Gastroesophageal sphincter (tissue), 4 donors: ENCODE data around the gene FLYWCH1. TPM values are rescaled to one million over a fixed set of nuclear protein-coding genes. Genes with fewer than 3 reads are reported as not detected.

Source experiments
- ATAC-seq: fragments of 150-250 bp; one replicate; pipeline ENCODE4 v1.9.1; 2016; ENCODE audit warnings: mild to moderate bottlenecking, moderate library complexity
- H3K27ac ChIP-seq, 4 donors: fragments of 200-600 bp; sonication (generic) in 3 of 4; 1 replicate in 3 of 4; 2 replicates in 1 of 4; pipeline ENCODE4 v1.5.1; 2016 to 2019
- H3K27me3 ChIP-seq: fragments of 200-600 bp; sonication (generic); one replicate; pipeline ENCODE4 v1.5.1; 2019
- H3K36me3 ChIP-seq, 2 donors: fragments of 200-600 bp; sonication (generic); one replicate each; pipeline ENCODE4 v1.5.1; 2019; ENCODE audit warnings: control low read depth in 1 of 2
- H3K4me1 ChIP-seq, 3 donors: fragments of 200-600 bp; sonication (generic); 1 replicate in 2 of 3; 2 replicates in 1 of 3; pipeline ENCODE4 v1.5.1; 2016 to 2019; ENCODE audit warnings: control low read depth in 2 of 3
- H3K4me3 ChIP-seq, 2 donors: fragments of 200-600 bp; sonication (generic); one replicate each; pipeline ENCODE4 v1.5.1; 2019; ENCODE audit warnings: mild to moderate bottlenecking in 1 of 2, moderate library complexity in 1 of 2
- H3K9me3 ChIP-seq, 3 donors: fragments of 200-600 bp; sonication (generic); one replicate each; pipeline ENCODE4 v1.5.1; 2017 to 2019; ENCODE audit warnings: control low read depth in 2 of 3
- CTCF ChIP-seq, 4 experiments: fragments of 200-600 bp in 2 of 4; fragments of 450-650 bp in 2 of 4; sonication (generic) in 1 of 4; IDR thresholded peaks; one replicate each; pipeline ENCODE4 v1.5.1; 2017 to 2019; ENCODE audit warnings: antibody characterized with exemption in 4 of 4, mild to moderate bottlenecking in 2 of 4, moderate library complexity in 2 of 4
- EP300 ChIP-seq: sonication (generic); formaldehyde crosslinking; IDR thresholded peaks from one replicate; pipeline ENCODE4 v1.6.1; 2017; ENCODE audit warnings: antibody characterized with exemption, mild to moderate bottlenecking
- POLR2A ChIP-seq, 2 donors: fragments of 450-650 bp; IDR thresholded peaks; one replicate each; pipeline ENCODE4 v1.6.1; 2017; ENCODE audit warnings: antibody characterized with exemption in 2 of 2, mild to moderate bottlenecking in 2 of 2, moderate library complexity in 1 of 2
- POLR2AphosphoS5 ChIP-seq: sonication (generic); formaldehyde crosslinking; IDR thresholded peaks from one replicate; pipeline ENCODE4 v1.6.1; 2017; ENCODE audit warnings: antibody characterized with exemption
- WGBS, 2 donors: methylation state at CpG; one replicate each; pipeline ENCODE4 v1.1.5; 2018; ENCODE audit warnings: low coverage in 1 of 2; 5-methylcytosine and 5-hydroxymethylcytosine counted together
- total RNA-seq, 4 donors: library from RNA; depleted of rRNA; stranded (reverse); fragments of >200 nt; gene quantifications; one replicate each; pipeline ENCODE4 v1.1.0, GENCODE V29; 2016

The FLYWCH1 gene
- total RNA-seq, 4 donors from 2014 or later: 34.5 to 66.5 (median 51.2) TPM

GRCh38 chr16:2968738-2969544 is 57.2 kb downstream of the FLYWCH1 start, which contains the start of gene PAQR4:
PAQR4 (plus strand) TSS chr16:2969348; CDS start chr16:2969675, 327 bp downstream.
- no CpG with 5 or more reads among the region's 98 CpGs for WGBS, 2 donors
- no peak for TF ChIP-seq POLR2A (IDR thresholded peaks at IDR 0.05)
- peak in 2 of 4 experiments; percentile 9 to 25 for TF ChIP-seq CTCF (IDR thresholded peaks at IDR 0.05)
- no peak for TF ChIP-seq POLR2AphosphoS5
- no peak for TF ChIP-seq EP300
- H3K27ac ChIP-seq: peak within 1 kb of the TSS in 3 of 4 donors; percentile 41 to 70 (median 55)
- peak within 1 kb of the TSS; percentile 36 to 79 for H3K4me3 ChIP-seq
- peaks cover 1 to 67% (median 28%) of the 10 kb centered on the region in 3 donors for H3K4me1 ChIP-seq
- no peaks in the 10 kb centered on the region for H3K9me3 ChIP-seq
- peak; percentile 95 for ATAC-seq
- H3K27me3 ChIP-seq: peaks cover 63% of the 10 kb centered on the region
- H3K36me3 ChIP-seq: no peaks in the 10 kb centered on the region

- Histone ChIP-seq H3K36me3 (no peaks in the 10 kb centered on the region), H3K4me3 (peak overlapping the region; percentile 36 to 79), H3K9me3 (no peaks in the 10 kb centered on the region), H3K27ac (peak overlapping the region in 3 of 4 donors; percentile 41 to 70 (median 55)), H3K4me1 (peaks cover 0 to 58% (median 19%) of the 10 kb centered on the region in 3 donors), H3K27me3 (peaks cover 54% of the 10 kb centered on the region)
- WGBS, 2 donors: no CpG with 5 or more reads among the region's 83 CpGs
- TF ChIP-seq CTCF (IDR thresholded peaks at IDR 0.05) (peak in 2 of 4 experiments; percentile 37 to 48), POLR2A (IDR thresholded peaks at IDR 0.05) (no peak)
- ATAC-seq: peak; percentile 27
Observed at GRCh38 chr16:2969545-2970521, 58.1 kb downstream of the FLYWCH1 start.

GRCh38 chr16:2970563-2970962 is 58.8 kb downstream of the FLYWCH1 start:
- no peaks in the 10 kb centered on the region for H3K9me3 ChIP-seq
- H3K27ac ChIP-seq: peak overlapping the region in 1 of 4 donors; percentile 70
- H3K27me3 ChIP-seq: peaks cover 46% of the 10 kb centered on the region
- peaks cover 0 to 50% (median 15%) of the 10 kb centered on the region in 3 donors for H3K4me1 ChIP-seq
- WGBS, 2 donors: 100% methylated on average over 2 of the region's 6 CpGs; no CpG with 5 or more reads in 1 of the 2 donors
- H3K4me3 ChIP-seq: peak overlapping the region in 1 of 2 donors; percentile 79
- no peaks in the 10 kb centered on the region for H3K36me3 ChIP-seq
- no peak for TF ChIP-seq CTCF (IDR thresholded peaks at IDR 0.05)
- ATAC-seq: no peak

GRCh38 chr16:2971134-2971984 is 59.6 kb downstream of the FLYWCH1 start:
- WGBS, 2 donors: 70 to 100% methylated on average over 2 to 3 of the region's 35 CpGs
- no peak overlapping the region for H3K4me3 ChIP-seq
- H3K27ac ChIP-seq: no peak overlapping the region
- H3K36me3 ChIP-seq: no peaks in the 10 kb centered on the region
- peaks cover 43% of the 10 kb centered on the region for H3K27me3 ChIP-seq
- peaks cover 0 to 42% (median 15%) of the 10 kb centered on the region in 3 donors for H3K4me1 ChIP-seq
- no peaks in the 10 kb centered on the region for H3K9me3 ChIP-seq
- TF ChIP-seq POLR2A (IDR thresholded peaks at IDR 0.05): no peak
- no peak for TF ChIP-seq CTCF (IDR thresholded peaks at IDR 0.05)
- no peak for TF ChIP-seq EP300
- TF ChIP-seq POLR2AphosphoS5: no peak
- ATAC-seq: no peak
